Measurements from ENCODE around the gene MFF. TPM values are rescaled to one million over a fixed set of nuclear protein-coding genes. Genes with fewer than 3 reads are reported as not detected.

Gene MFF
- total RNA-seq, 1 donor from 2014 or later = 53.0 TPM

DNA sequence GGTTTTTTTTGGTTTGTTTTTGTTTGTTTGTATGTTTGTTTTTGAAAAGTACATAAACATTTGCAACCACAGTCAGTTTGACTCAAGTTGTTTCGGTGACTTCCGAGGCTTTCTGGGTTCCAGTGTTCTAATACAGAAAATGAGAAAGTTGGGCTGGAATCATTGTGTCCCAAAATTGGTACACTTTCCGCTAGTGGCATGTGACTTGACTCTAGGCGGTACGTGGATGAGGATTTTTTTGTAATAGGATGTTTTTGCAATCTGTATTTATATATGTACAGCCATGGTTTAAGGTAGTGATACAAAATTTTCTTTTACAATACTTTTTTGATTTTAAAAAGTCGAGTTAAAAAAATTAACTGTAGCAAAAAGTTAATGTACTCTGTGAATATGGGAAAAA lies 1.7 kb downstream of the MFF start:
- peaks cover 18% of the 10 kb centered on the region for H3K36me3 ChIP-seq

DNA sequence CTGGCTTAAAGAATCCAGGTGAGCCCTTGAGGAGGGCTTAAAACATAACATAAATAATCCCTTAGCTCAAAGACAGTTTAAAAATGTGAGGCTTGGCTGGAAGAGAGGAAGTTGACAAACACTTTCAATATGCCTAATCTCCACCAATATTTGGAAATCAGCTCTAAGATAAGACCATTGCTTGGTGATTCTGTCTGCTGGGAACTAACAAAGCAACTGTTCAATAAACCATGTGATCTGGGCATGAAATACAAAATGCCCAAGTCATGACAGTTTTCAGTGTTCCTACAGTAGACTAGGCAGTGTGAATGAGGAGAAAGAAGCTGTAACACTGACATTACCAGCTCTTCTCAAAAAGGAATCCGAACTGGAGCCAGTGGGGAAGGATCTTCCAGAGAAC lies 10.7 kb downstream of the MFF start:
- TF ChIP-seq, protein P1, sequence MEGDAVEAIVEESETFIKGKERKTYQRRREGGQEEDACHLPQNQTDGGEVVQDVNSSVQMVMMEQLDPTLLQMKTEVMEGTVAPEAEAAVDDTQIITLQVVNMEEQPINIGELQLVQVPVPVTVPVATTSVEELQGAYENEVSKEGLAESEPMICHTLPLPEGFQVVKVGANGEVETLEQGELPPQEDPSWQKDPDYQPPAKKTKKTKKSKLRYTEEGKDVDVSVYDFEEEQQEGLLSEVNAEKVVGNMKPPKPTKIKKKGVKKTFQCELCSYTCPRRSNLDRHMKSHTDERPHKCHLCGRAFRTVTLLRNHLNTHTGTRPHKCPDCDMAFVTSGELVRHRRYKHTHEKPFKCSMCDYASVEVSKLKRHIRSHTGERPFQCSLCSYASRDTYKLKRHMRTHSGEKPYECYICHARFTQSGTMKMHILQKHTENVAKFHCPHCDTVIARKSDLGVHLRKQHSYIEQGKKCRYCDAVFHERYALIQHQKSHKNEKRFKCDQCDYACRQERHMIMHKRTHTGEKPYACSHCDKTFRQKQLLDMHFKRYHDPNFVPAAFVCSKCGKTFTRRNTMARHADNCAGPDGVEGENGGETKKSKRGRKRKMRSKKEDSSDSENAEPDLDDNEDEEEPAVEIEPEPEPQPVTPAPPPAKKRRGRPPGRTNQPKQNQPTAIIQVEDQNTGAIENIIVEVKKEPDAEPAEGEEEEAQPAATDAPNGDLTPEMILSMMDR (IDR thresholded peaks at IDR 0.05) = no peak
- Histone ChIP-seq H3K4me3 (no peak overlapping the region), H3K9me3 (no peaks in the 10 kb centered on the region), H3K27me3 (ENCODE audit: low read depth) (no peaks in the 10 kb centered on the region), H3K27ac (no peak overlapping the region), H3K36me3 (peaks cover 59% of the 10 kb centered on the region), H3K4me1 (no peaks in the 10 kb centered on the region)
- intact Hi-C loops (cut with DNase I) = no loop called here
- no peak for DNase-seq
- peak in 1 of 2 donors; percentile 36 for ATAC-seq

More for the DNA sequence above, 1.7 kb downstream of the MFF start:
- Histone ChIP-seq H3K9me3 (no peaks in the 10 kb centered on the region), H3K27ac (no peak overlapping the region), H3K27me3 (ENCODE audit: low read depth) (no peaks in the 10 kb centered on the region), H3K4me1 (peaks cover 30% of the 10 kb centered on the region), H3K4me3 (no peak overlapping the region)
- intact Hi-C loops (cut with DNase I) = no loop called here
- TF ChIP-seq, protein P1 (IDR thresholded peaks at IDR 0.05) = no peak
- no peak for DNase-seq
- no peak for ATAC-seq

DNA sequence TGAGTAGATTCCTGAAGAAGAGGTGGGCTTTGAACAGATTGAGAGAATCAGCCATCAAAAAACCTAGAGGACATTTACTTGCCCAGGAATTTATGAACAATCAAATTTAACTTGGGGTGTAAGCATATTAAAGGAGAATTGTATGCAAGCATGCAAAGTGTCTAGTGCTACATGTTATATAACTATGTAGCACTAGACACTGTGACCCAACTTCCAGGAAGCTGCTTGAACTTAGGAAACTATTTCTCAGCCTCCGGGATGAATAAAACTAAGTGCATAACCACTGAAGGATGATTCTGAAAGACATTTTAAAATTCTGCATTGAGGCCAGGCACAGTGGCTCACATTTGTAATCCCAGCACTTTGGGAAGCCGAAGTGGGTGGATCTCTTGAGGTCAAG lies 12.4 kb downstream of the MFF start:
- Histone ChIP-seq H3K27ac (no peak overlapping the region), H3K4me1 (no peaks in the 10 kb centered on the region), H3K27me3 (ENCODE audit: low read depth) (no peaks in the 10 kb centered on the region), H3K9me3 (no peaks in the 10 kb centered on the region), H3K4me3 (no peak overlapping the region), H3K36me3 (peaks cover 62% of the 10 kb centered on the region)
- TF ChIP-seq, protein P1 (IDR thresholded peaks at IDR 0.05) = no peak
- intact Hi-C loops (cut with DNase I) = no loop called here
- ATAC-seq (no peak), DNase-seq (no peak)

DNA sequence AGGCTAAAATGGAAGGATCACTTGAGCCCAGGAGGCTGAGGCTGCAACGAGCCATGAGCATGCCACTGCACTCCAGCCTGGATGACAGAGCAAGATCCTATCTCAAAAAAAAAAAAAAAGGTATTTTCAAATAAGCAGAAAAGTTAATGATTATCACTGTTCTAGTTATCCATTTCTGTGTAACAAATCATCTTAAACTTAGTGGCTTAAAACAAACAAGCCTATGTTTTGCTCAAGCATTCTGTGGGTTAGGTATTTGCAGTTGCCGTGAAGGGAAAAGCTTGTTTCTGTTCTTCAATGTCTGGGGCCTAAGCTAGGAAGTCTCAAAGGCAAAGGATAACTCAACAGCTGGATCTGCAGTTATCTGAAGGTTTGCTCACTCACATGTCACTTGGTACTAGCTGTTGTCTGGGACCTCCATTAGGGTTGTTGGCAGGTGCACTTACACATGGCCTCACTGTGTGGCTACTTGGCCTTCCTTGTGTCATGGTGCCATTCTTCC lies 14.1 kb downstream of the MFF start:
- H3K36me3 ChIP-seq = peaks cover 55% of the 10 kb centered on the region
- intact Hi-C loops (cut with DNase I) = no loop called here
- DNase-seq (no peak), ATAC-seq (no peak)
- TF ChIP-seq, protein P1 (IDR thresholded peaks at IDR 0.05) = no peak
- no peaks in the 10 kb centered on the region for H3K9me3 ChIP-seq
- H3K27me3 ChIP-seq (ENCODE audit: low read depth) = no peaks in the 10 kb centered on the region
- no peak overlapping the region for H3K27ac ChIP-seq
- H3K4me1 ChIP-seq = no peaks in the 10 kb centered on the region
- no peak overlapping the region for H3K4me3 ChIP-seq

DNA sequence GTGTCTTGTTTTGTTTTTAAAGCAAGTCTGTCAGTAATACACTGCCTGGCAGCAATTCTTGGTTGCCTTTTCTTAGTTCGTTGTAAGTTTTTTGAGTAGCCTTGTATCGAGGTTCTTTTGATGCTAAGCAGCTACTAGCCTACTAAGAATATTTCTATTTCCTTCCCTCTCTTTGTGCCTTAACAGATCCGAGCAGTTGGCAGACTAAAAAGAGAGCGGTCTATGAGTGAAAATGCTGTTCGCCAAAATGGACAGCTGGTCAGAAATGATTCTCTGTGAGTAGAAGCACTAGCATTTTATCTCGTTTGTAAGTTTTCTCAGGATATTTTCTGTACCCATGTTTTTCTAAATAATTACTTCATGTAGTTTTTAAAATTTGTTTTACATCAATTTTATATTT lies 15.1 kb downstream of the MFF start:
- Histone ChIP-seq H3K9me3 (no peaks in the 10 kb centered on the region), H3K4me3 (no peak overlapping the region), H3K27ac (no peak overlapping the region), H3K4me1 (no peaks in the 10 kb centered on the region), H3K36me3 (peaks cover 45% of the 10 kb centered on the region), H3K27me3 (ENCODE audit: low read depth) (no peaks in the 10 kb centered on the region)
- TF ChIP-seq, protein P1 (IDR thresholded peaks at IDR 0.05) = no peak
- intact Hi-C loops (cut with DNase I) = no loop called here
- DNase-seq (no peak), ATAC-seq (no peak)

DNA sequence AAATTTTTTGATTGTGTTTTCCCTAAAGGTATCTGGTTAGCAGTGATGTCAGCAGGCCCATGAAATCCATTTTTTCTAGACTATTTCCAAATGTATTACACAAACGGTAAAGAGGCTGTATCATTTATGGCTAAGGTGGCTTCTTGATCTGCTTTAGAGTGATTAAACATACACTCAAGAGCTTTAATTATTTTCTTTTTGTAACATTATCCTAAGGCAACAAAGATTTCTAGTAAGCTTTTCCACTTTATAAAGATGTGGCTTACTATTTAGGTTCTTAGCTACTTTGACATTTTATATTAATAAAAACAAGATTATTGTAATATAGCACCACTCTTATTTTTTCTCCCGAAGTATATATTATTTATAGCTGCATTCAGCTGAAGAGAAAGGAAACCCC lies 16.5 kb downstream of the MFF start:
- TF ChIP-seq, protein P1 (IDR thresholded peaks at IDR 0.05) = no peak
- Histone ChIP-seq H3K4me3 (no peak overlapping the region), H3K36me3 (peaks cover 35% of the 10 kb centered on the region), H3K4me1 (no peaks in the 10 kb centered on the region), H3K9me3 (no peaks in the 10 kb centered on the region), H3K27ac (no peak overlapping the region), H3K27me3 (ENCODE audit: low read depth) (no peaks in the 10 kb centered on the region)
- DNase-seq (no peak), ATAC-seq (no peak)
- intact Hi-C loops (cut with DNase I) = no loop called here
